HepG2 (cell line): ENCODE data around the gene KRTAP12-2. TPM values are rescaled to one million over a fixed set of nuclear protein-coding genes. Genes with fewer than 3 reads are reported as not detected.

Source experiments
- ATF1 ChIP-seq: IDR thresholded peaks from 2 replicates; pipeline ENCODE4 v1.6.1; 2016; ENCODE audit warnings: mild to moderate bottlenecking, control low read depth
- ATRX ChIP-seq: sonication (generic); formaldehyde crosslinking; IDR thresholded peaks from 2 replicates; pipeline ENCODE4 v1.4.0; 2020; ENCODE audit warnings: missing genetic modification reagents, borderline replicate concordance
- GLMP ChIP-seq: sonication (generic); formaldehyde crosslinking; IDR thresholded peaks from 2 replicates; pipeline ENCODE4 v1.9.0; 2021; ENCODE audit warnings: missing genetic modification reagents, mild to moderate bottlenecking, borderline replicate concordance
- HDAC6 ChIP-seq: fragments of 200-600 bp; sonication (generic); IDR thresholded peaks from 2 replicates; pipeline ENCODE4 v1.7.0; 2017; ENCODE audit warnings: mild to moderate bottlenecking, antibody characterized with exemption, low read length, low read depth
- KLF6 ChIP-seq: IDR thresholded peaks from 2 replicates; pipeline ENCODE4 v1.8.0; 2016; ENCODE audit warnings: missing biosample characterization, missing genetic modification reagents
- MAFK ChIP-seq, 2 experiments: IDR thresholded peaks in 1 of 2; conservative IDR thresholded peaks in 1 of 2; 2 replicates each; pipeline ENCODE4 v1.6.1; 2011; ENCODE audit warnings: improper control_type of control experiment in 2 of 2, low read length in 2 of 2
- MED1 ChIP-seq: sonication (generic); formaldehyde crosslinking; IDR thresholded peaks from 2 replicates; pipeline ENCODE4 v1.4.0; 2020; ENCODE audit warnings: missing genetic modification reagents
- NR0B2 ChIP-seq: sonication (generic); formaldehyde crosslinking; IDR thresholded peaks from 2 replicates; pipeline ENCODE4 v1.4.0; 2020; ENCODE audit warnings: mild to moderate bottlenecking, missing genetic modification reagents
- PHF21A ChIP-seq: sonication (generic); formaldehyde crosslinking; IDR thresholded peaks from 2 replicates; pipeline ENCODE4 v1.5.0; 2020; ENCODE audit warnings: mild to moderate bottlenecking, missing genetic modification reagents
- SALL1 ChIP-seq: sonication (generic); formaldehyde crosslinking; IDR thresholded peaks from 2 replicates; pipeline ENCODE4 v1.8.0; 2022; ENCODE audit warnings: mild to moderate bottlenecking, missing genetic modification reagents
- SOX6 ChIP-seq, 2 experiments: fragments of 450-650 bp in 1 of 2; sonication (generic) in 1 of 2; formaldehyde crosslinking in 1 of 2; IDR thresholded peaks; 2 replicates each; pipeline versions ENCODE4 v1.4.0 to v1.6.1; 2017 to 2020; ENCODE audit warnings: antibody characterized with exemption in 1 of 2, mild to moderate bottlenecking in 1 of 2, missing genetic modification reagents in 1 of 2
- SRY ChIP-seq: sonication (generic); formaldehyde crosslinking; IDR thresholded peaks from 2 replicates; pipeline ENCODE4 v1.8.0; 2022; ENCODE audit warnings: mild to moderate bottlenecking, missing genetic modification reagents
- TBP ChIP-seq: sonication (generic); formaldehyde crosslinking; IDR thresholded peaks from 2 replicates; pipeline ENCODE4 v1.5.0; 2020; ENCODE audit warnings: missing genetic modification reagents
- WIZ ChIP-seq: sonication (generic); formaldehyde crosslinking; IDR thresholded peaks from 2 replicates; pipeline ENCODE4 v1.5.1; 2020; ENCODE audit warnings: mild to moderate bottlenecking, missing genetic modification reagents
- YEATS4 ChIP-seq: sonication (generic); formaldehyde crosslinking; IDR thresholded peaks from 2 replicates; pipeline ENCODE4 v1.4.0; 2020; ENCODE audit warnings: missing genetic modification reagents, borderline replicate concordance
- ZNF430 ChIP-seq: sonication (generic); formaldehyde crosslinking; IDR thresholded peaks from 2 replicates; pipeline ENCODE4 v1.9.0; 2021; ENCODE audit warnings: mild to moderate bottlenecking, missing genetic modification reagents
- ZNF569 ChIP-seq: sonication (generic); formaldehyde crosslinking; IDR thresholded peaks from 2 replicates; pipeline ENCODE4 v1.5.0; 2020; ENCODE audit warnings: mild to moderate bottlenecking, missing genetic modification reagents, moderate library complexity, borderline replicate concordance
- ZNF572 ChIP-seq: sonication (generic); formaldehyde crosslinking; IDR thresholded peaks from 2 replicates; pipeline ENCODE4 v1.5.1; 2020; ENCODE audit warnings: mild to moderate bottlenecking, missing genetic modification reagents
- ZNF646 ChIP-seq: sonication (generic); formaldehyde crosslinking; IDR thresholded peaks from 2 replicates; pipeline ENCODE4 v1.9.0; 2021; ENCODE audit warnings: mild to moderate bottlenecking, missing genetic modification reagents
- polyA plus RNA-seq, 8 experiments: library from polyadenylated mRNA; depleted of rRNA in 3 of 8; stranded (reverse) in 7 of 8; unstranded in 1 of 8; fragments of >200 nt; fragmentation: Illumina TruSeq in 4 of 8; extraction: Trizol in 4 of 8; gene quantifications; 2 replicates each; pipeline versions ENCODE4 v1.2.1 to v1.2.3, GENCODE V29; 2011 to 2016; ENCODE audit warnings: low read depth in 4 of 8, missing spikeins in 1 of 8, mixed read lengths in 1 of 8; ENCODE audit not compliant: insufficient read depth in 1 of 8
- total RNA-seq, 5 experiments: library from RNA; depleted of rRNA; stranded (reverse); fragments of >200 nt; fragmentation: Illumina TruSeq; extraction: Trizol; gene quantifications; 2 replicates each; pipeline ENCODE4 v1.2.3, GENCODE V29; 2016; ENCODE audit warnings: low read depth in 1 of 5
- TF ChIP-seq, protein P1 (sequence below): fragments of 450-650 bp; IDR thresholded peaks from 2 replicates; pipeline ENCODE4 v1.6.1; 2016

Gene KRTAP12-2
- total and polyA plus RNA-seq, 2 of the 13 experiments (the other 11 are each of a cell fraction or from before 2014, with no cell fraction given): not detected

DNA sequence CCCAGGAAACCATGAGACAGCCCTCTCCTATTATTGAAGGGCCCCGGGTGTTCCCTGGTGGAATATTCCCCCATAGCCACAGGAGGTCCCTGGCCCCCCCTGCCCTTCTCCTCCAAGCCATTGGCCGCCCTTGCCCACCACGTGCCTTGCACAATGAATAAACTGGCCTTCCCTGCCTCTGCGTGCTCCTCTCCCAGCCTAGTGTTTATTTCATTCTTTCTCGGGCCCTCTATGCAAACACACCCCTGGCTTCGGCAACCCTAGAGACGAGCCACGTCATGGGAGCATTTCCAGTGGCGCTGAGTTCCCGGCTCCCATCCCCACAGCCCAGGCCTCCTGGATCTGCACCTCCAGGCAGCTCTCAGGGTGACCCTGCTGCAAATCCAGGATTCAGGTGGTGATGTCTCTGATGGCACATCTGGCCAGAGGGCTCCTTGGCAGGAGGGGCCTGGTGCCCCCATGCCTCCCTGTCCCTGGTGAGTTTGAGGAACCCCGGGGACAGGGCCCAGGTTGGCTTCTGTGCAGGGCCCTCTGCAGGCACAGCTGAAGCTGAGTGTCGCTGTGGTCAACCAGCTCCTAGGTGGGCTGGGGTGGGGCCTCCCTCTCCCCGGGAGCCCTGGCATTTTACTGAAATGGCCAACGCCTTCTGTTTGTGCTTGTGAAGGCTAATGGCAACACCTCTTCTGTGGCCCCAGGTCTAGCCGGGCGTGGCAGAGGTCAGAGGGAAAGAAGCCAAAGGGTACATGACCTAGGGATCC, 36.4 kb upstream of the KRTAP12-2 start (continued):
- TF ChIP-seq ZNF646 (no peak), PHF21A (CRISPR knock-in tag) (peak; percentile 85), ZNF430 (peak; percentile 66; the same call in 1 of the 2 replicates), WIZ (CRISPR knock-in tag) (no peak), MED1 (CRISPR knock-in tag) (peak; percentile 61; the same call in 1 of the 2 replicates), TBP (CRISPR knock-in tag) (no peak), MAFK (conservative IDR thresholded peaks at IDR 0.05 in 1 of 2, IDR thresholded peaks at IDR 0.05 in 1 of 2; ENCODE audit: low read length in 2 of 2) (no peak), YEATS4 (CRISPR knock-in tag) (no peak), ZNF569 (CRISPR knock-in tag) (no peak), ATRX (CRISPR knock-in tag) (no peak), ZNF572 (CRISPR knock-in tag) (no peak), NR0B2 (CRISPR knock-in tag) (no peak), SRY (CRISPR knock-in tag) (peak; percentile 71; the same call in 1 of the 2 replicates), ATF1 (CRISPR knock-in tag) (no peak), HDAC6 (no peak), SOX6 (IDR thresholded peaks at IDR 0.05) (no peak), SOX6 (CRISPR knock-in tag; IDR thresholded peaks at IDR 0.05) (peak; percentile 55), SALL1 (CRISPR knock-in tag) (peak; percentile 86), GLMP (no peak), KLF6 (peak; percentile 76; the same call in 1 of the 2 replicates)
- TF ChIP-seq, protein P1, sequence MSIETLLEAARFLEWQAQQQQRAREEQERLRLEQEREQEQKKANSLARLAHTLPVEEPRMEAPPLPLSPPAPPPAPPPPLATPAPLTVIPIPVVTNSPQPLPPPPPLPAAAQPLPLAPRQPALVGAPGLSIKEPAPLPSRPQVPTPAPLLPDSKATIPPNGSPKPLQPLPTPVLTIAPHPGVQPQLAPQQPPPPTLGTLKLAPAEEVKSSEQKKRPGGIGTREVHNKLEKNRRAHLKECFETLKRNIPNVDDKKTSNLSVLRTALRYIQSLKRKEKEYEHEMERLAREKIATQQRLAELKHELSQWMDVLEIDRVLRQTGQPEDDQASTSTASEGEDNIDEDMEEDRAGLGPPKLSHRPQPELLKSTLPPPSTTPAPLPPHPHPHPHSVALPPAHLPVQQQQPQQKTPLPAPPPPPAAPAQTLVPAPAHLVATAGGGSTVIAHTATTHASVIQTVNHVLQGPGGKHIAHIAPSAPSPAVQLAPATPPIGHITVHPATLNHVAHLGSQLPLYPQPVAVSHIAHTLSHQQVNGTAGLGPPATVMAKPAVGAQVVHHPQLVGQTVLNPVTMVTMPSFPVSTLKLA: 0 out of 2 replicates have a peak, but pooled peaks have one; percentile 22
